Measurements from ENCODE around the gene ARID2. TPM values are rescaled to one million over a fixed set of nuclear protein-coding genes. Genes with fewer than 3 reads are reported as not detected.

Gene ARID2
- polyA plus RNA-seq (2011; rRNA removed), result 37.7 and 45.9 TPM in 2 replicates
- 7.3 and 10.4 TPM in 2 replicates for polyA plus RNA-seq (2012; cell fraction: cytosol; rRNA removed)
- polyA plus RNA-seq (2012; cell fraction: nucleus; rRNA removed), result 7.6 and 9.3 TPM in 2 replicates
- polyA plus RNA-seq (2017; fragmentation: RNase III; extraction: RNeasy Plus Mini Kit Qiagen cat#74134 plus additional on column Dnase treatment), result 8.4 to 8.7 TPM (median 8.6 TPM) in 3 replicates
- 85.5 and 111 TPM in 2 replicates for polyA minus RNA-seq (2011; rRNA and poly(A)+ RNA removed)

- Histone ChIP-seq H3K9me3 (no peaks in the 10 kb centered on the region), H3K4me1 (peaks cover 37% of the 10 kb centered on the region; the same call in 2 of the 3 replicates), H3K4me3 (peak within 1 kb of the TSS; percentile 62), H3K27ac (peak within 1 kb of the TSS; percentile 98 to 99), H3K4me2 (peak within 1 kb of the TSS; percentile 87)
- ChIA-PET POLR2A (interaction anchor here (0.6 to 3.6 kb wide), 5 partner anchors 22 to 514 kb away, joined by 3 to 25 read pairs (median 7); partner anchors contain the start of gene ANO6), CTCF (interaction anchor here (0.9 to 8.1 kb wide), 13 partner anchors 9 to 559 kb away, joined by 3 to 36 read pairs (median 4); partner anchors contain the start of gene ANO6)
- DNase-seq (ENCODE audit: low read depth in 1 of 2, low spot score in 1 of 2) (peak in 1 of 2 experiments; percentile 80), ATAC-seq (peak; percentile 34 to 36), FAIRE-seq (no peak)
- WGBS (ENCODE audit: missing lambda C conversion rate), result under 1% methylated on average over 53 of the region's 88 CpGs
- TF ChIP-seq POLR2A (IDR thresholded peaks at IDR 0.05; ENCODE audit: low read length) (0 out of 2 replicates have a peak, but pooled peaks have one; percentile 15), HOXA7 (CRISPR knock-in tag; IDR thresholded peaks at IDR 0.05) (no peak), USF2 (IDR thresholded peaks at IDR 0.05) (no peak), PHF8 (IDR thresholded peaks at IDR 0.05; ENCODE audit: borderline replicate concordance, low read depth) (0 out of 2 replicates have a peak, but pooled peaks have one; percentile 57), NR3C1 (IDR thresholded peaks at IDR 0.05) (no peak), BCL3 (IDR thresholded peaks at IDR 0.05) (peak; percentile 56; the same call in 1 of the 3 replicates), JUN (IDR thresholded peaks at IDR 0.05) (peak in 1 of 2 experiments; percentile 67; a peak in 2 of 5 replicates), MAZ (IDR thresholded peaks at IDR 0.05; ENCODE audit: borderline replicate concordance, low read depth, low read length) (no peak)
Observed at GRCh38 chr12:45729233-45730083, at the start of gene ARID2. Gene ARID2, plus strand, starts transcription at chr12:45729706. Its CDS starts 131 bp downstream, at chr12:45729837.

GRCh38 chr12:45680362-45680761 is 49.1 kb upstream of the ARID2 start:
- no peaks in the 10 kb centered on the region for H3K9me3 ChIP-seq
- no peaks in the 10 kb centered on the region for H3K4me1 ChIP-seq
- ChIA-PET POLR2A (no interaction called here), CTCF (interaction anchor here (0.6 to 1.4 kb wide), 2 partner anchors 10 to 156 kb away, joined by 3 to 4 read pairs; no protein-coding TSS in a partner anchor)
- no peak overlapping the region for H3K4me2 ChIP-seq
- TF ChIP-seq HMGXB4 (CRISPR knock-in tag; IDR thresholded peaks at IDR 0.05; ENCODE audit: borderline replicate concordance), result no peak
- no peak for TF ChIP-seq POLR2A (IDR thresholded peaks at IDR 0.05; ENCODE audit: low read length)
- TF ChIP-seq MAZ (IDR thresholded peaks at IDR 0.05; ENCODE audit: borderline replicate concordance, low read depth, low read length), result no peak
- no peak for TF ChIP-seq CTCF (IDR thresholded peaks at IDR 0.05)
- TF ChIP-seq CHD2 (IDR thresholded peaks at IDR 0.05; ENCODE audit: low read length, partially characterized antibody), result no peak
- no peak for TF ChIP-seq HEYL (CRISPR knock-in tag; IDR thresholded peaks at IDR 0.05)
- TF ChIP-seq E2F6 (IDR thresholded peaks at IDR 0.05; ENCODE audit: borderline replicate concordance, low read depth), result no peak
- TF ChIP-seq PBX3 (IDR thresholded peaks at IDR 0.05), result no peak
- no peak for TF ChIP-seq GATA3 (IDR thresholded peaks at IDR 0.05; ENCODE audit: borderline replicate concordance)
- no peak for TF ChIP-seq PHF8 (IDR thresholded peaks at IDR 0.05; ENCODE audit: borderline replicate concordance, low read depth)
- TF ChIP-seq ESRRA (IDR thresholded peaks at IDR 0.05; ENCODE audit: borderline replicate concordance, low read length), result no peak
- no peak for TF ChIP-seq EHF (CRISPR knock-in tag; IDR thresholded peaks at IDR 0.05)
- TF ChIP-seq FOXS1 (CRISPR knock-in tag; IDR thresholded peaks at IDR 0.05), result no peak
- no peak for TF ChIP-seq ZSCAN20 (CRISPR knock-in tag; IDR thresholded peaks at IDR 0.05)
- H3K4me3 ChIP-seq, result no peak overlapping the region
- ATAC-seq (no peak), DNase-seq (ENCODE audit: low read depth in 1 of 2, low spot score in 1 of 2) (no peak), FAIRE-seq (no peak)
- no peak overlapping the region for H3K27ac ChIP-seq

Measured in A549 (cell line).